Fibroblast of the aortic adventitia (primary cell): ENCODE data around the gene PLEKHA7. TPM values are rescaled to one million over a fixed set of nuclear protein-coding genes. Genes with fewer than 3 reads are reported as not detected.
A peak's percentile ranks its signal among the peaks of the same experiment; 100 is the strongest.

Source experiments
- DNase-seq: peaks from one replicate; pipeline ENCODE4 v3.0.0-alpha.2; 2010; ENCODE audit warnings: low read depth
- H3K4me3 ChIP-seq: 2 replicates; pipeline ENCODE4 v1.5.1; 2011; ENCODE audit warnings: low read depth, mild to moderate bottlenecking, control low read depth, low read length, moderate library complexity
- CTCF ChIP-seq: IDR thresholded peaks from 2 replicates; pipeline ENCODE4 v1.5.1; 2011; ENCODE audit warnings: mild to moderate bottlenecking, low read length, control low read depth, inconsistent platforms; ENCODE audit not compliant: insufficient read depth
- total RNA-seq: library from RNA; depleted of rRNA; stranded (reverse); fragments of >200 nt; gene quantifications from 2 replicates; pipeline ENCODE4 v1.2.3, GENCODE V29; 2012; ENCODE audit warnings: low replicate concordance

The PLEKHA7 gene
- total RNA-seq, 1 donor, result 0.09 TPM

GRCh38 chr11:16958833-16959232, 55.4 kb downstream of the PLEKHA7 start:
- no peak for TF ChIP-seq CTCF
- no peak for DNase-seq
- no peak overlapping the region for H3K4me3 ChIP-seq

GRCh38 chr11:16956538-16957153, 57.6 kb downstream of the PLEKHA7 start:
- no peak overlapping the region for H3K4me3 ChIP-seq
- DNase-seq, result no peak
- no peak for TF ChIP-seq CTCF

- H3K4me3 ChIP-seq, result no peak overlapping the region
- no peak for DNase-seq
- no peak for TF ChIP-seq CTCF
Observed at GRCh38 chr11:16953663-16954062, 60.6 kb downstream of the PLEKHA7 start.

DNA sequence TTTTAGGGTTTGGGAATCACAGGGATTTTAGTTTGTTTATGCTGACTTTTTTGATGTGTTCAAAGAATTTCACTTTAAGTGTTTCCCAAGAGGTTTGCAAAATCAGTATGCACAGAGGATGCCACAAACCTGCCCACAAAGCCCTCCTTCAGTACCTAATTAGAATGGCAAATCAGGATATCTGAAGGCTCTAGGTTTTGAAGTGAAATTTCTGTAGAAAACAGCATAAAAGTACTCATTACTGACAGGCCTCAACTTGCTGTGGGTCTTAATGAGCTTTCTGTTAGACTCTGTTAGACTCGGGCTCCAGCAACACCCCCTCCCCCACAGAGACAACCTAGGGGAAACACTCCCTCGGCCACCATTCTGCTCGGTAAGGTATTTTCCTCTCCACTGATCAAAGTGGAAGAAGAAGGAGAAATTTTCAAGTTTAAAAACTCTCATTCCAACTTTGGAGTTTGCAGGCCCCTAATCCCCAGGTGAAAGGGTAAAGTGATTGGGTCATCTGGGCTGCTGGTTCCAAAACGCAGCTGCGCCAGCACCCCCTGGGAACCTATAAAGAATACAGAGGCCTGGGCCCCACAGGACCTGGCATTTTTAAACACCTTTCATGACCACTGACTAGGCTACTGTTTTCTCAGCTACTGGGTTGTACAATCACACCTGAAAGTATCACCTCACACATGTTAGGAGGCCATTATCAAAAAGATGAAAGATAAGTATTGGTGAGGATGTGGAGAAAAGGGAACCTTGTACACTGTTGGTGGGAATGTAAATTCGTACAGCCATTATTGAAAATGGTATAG, 67.5 kb downstream of the PLEKHA7 start:
- DNase-seq, result no peak
- TF ChIP-seq CTCF, result no peak
- H3K4me3 ChIP-seq, result no peak overlapping the region

DNA sequence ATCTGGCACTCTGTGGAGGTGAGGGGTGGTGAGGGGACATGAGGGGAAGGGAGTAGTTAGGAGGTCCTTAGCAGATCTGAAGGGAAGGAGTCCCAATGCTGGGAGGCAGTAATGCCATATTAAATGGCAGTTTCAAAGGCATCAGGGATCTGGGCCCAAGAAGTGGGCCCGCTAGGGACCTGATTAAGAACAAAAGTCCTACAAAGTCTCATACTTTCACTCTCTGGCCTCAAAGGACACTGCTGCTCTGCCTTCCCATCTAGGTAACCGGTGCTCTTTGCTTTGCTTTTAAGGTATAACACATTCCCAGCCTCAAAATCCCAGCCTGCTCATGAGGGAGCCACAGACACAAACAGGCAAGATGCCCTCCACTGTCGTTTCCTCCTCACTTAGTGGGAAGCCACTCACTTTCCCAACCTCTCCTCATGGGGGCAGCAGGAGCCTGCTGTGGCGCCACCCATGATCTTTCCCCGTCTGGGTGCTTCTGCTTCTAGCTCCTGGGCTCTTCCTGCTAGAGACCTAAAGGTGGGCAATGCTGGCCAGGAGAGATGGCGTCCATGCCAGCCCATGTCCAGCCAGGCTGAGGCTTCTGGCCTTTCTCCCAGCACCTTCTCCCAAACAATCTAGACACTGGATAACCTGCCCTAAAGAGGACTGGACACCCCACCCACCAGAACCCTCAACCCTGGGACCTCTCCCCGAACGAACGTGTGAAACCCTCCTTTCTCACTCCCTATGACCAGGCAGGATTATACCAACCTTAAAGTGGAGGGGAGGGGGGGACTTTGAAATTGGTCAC, 68.3 kb downstream of the PLEKHA7 start:
- peak; percentile 61 for TF ChIP-seq CTCF
- peak; percentile 31 for DNase-seq
- no peak overlapping the region for H3K4me3 ChIP-seq

GRCh38 chr11:16942911-16943310, 71.3 kb downstream of the PLEKHA7 start:
- DNase-seq, result no peak
- no peak for TF ChIP-seq CTCF
- no peak overlapping the region for H3K4me3 ChIP-seq
